Ramos (cell line): ENCODE measurements around the gene C5AR1.
"Not testable (repeated sequence)": the region's sequence is repeated elsewhere in the genome, so short reads cannot be mapped to it uniquely, and the experiment has no call there.

ENCODE experiments used
- in situ Hi-C: fragments of 300-500 bp; cut with MboI; formaldehyde crosslinking; loops from one replicate; pipeline ENCODE4 v1.14.3; 2022; ENCODE audit warnings: low sequenced_read_pairs; ENCODE audit not compliant: unreplicated experiment

The C5AR1 gene

GRCh38 chr19:47309608-47310007 is at the start of gene C5AR1:
C5AR1 (plus strand) TSS chr19:47309861; CDS start chr19:47309896, 35 bp downstream.
- in situ Hi-C loops: no loop called here

GRCh38 chr19:47260476-47260875 is 49.2 kb upstream of the C5AR1 start:
- in situ Hi-C loops: no loop called here

- in situ Hi-C loops: not testable (repeated sequence)
Measured at GRCh38 chr19:47261946-47262793, 47.5 kb upstream of the C5AR1 start.

GRCh38 chr19:47264629-47265028 is 45.0 kb upstream of the C5AR1 start:
- in situ Hi-C loops: no loop called here

GRCh38 chr19:47266401-47266941 is 43.2 kb upstream of the C5AR1 start:
- in situ Hi-C loops: no loop called here

GRCh38 chr19:47267350-47267759 is 42.3 kb upstream of the C5AR1 start:
- in situ Hi-C loops: no loop called here

GRCh38 chr19:47268028-47268427 is 41.6 kb upstream of the C5AR1 start:
- in situ Hi-C loops: no loop called here

GRCh38 chr19:47269596-47269995 is 40.1 kb upstream of the C5AR1 start:
- in situ Hi-C loops: no loop called here

GRCh38 chr19:47270408-47270807 is 39.3 kb upstream of the C5AR1 start:
- in situ Hi-C loops: no loop called here

GRCh38 chr19:47271949-47272348 is 37.7 kb upstream of the C5AR1 start:
- in situ Hi-C loops: no loop called here

GRCh38 chr19:47272448-47273312 is 37.0 kb upstream of the C5AR1 start:
- in situ Hi-C loops: no loop called here

GRCh38 chr19:47273313-47274070 is 36.2 kb upstream of the C5AR1 start:
- in situ Hi-C loops: no loop called here

GRCh38 chr19:47274071-47274890 is 35.4 kb upstream of the C5AR1 start, which contains the start of gene INAFM1:
INAFM1 (plus strand) TSS chr19:47274885; CDS start chr19:47274920, 35 bp downstream.
- in situ Hi-C loops: no loop called here

GRCh38 chr19:47274891-47275761 is 34.5 kb upstream of the C5AR1 start:
- in situ Hi-C loops: no loop called here

- in situ Hi-C loops: no loop called here
Measured at GRCh38 chr19:47275791-47276461, 33.7 kb upstream of the C5AR1 start.

- in situ Hi-C loops: not testable (repeated sequence)
Measured at GRCh38 chr19:47276513-47276912, 33.1 kb upstream of the C5AR1 start.

GRCh38 chr19:47280183-47280797 is 29.4 kb upstream of the C5AR1 start:
- in situ Hi-C loops: no loop called here
